Karpas-422 (cell line): Measurements from ENCODE around the gene MITF. TPM values are rescaled to one million over a fixed set of nuclear protein-coding genes. Genes with fewer than 3 reads are reported as not detected.

Source experiments
- DNase-seq: peaks from one replicate; pipeline ENCODE4 v3.0.0-alpha.2; 2015
- H2AFZ ChIP-seq: fragments of 200-600 bp; sonication (generic); 2 replicates; pipeline ENCODE4 v1.6.1; 2014; ENCODE audit warnings: antibody characterized with exemption, low read length, mixed read lengths
- H3K27ac ChIP-seq: fragments of 200-600 bp; sonication (generic); 2 replicates; pipeline ENCODE4 v1.5.1; 2014; ENCODE audit warnings: mild to moderate bottlenecking, low read length, moderate library complexity
- H3K27me3 ChIP-seq: fragments of 200-600 bp; sonication (generic); 2 replicates; pipeline ENCODE4 v1.6.1; 2014; ENCODE audit warnings: low read length, mixed read lengths
- H3K36me3 ChIP-seq: fragments of 200-600 bp; sonication (generic); 2 replicates; pipeline ENCODE4 v1.6.1; 2014; ENCODE audit warnings: low read length, mixed read lengths; ENCODE audit not compliant: insufficient read depth
- H3K4me1 ChIP-seq: fragments of 200-600 bp; sonication (generic); 2 replicates; pipeline ENCODE4 v1.6.1; 2014; ENCODE audit warnings: mild to moderate bottlenecking, low read length, mixed read lengths
- H3K4me2 ChIP-seq: fragments of 200-600 bp; sonication (generic); 2 replicates; pipeline ENCODE4 v1.6.1; 2014; ENCODE audit warnings: low read length, low read depth, mild to moderate bottlenecking; ENCODE audit not compliant: poor library complexity, severe bottlenecking
- H3K4me3 ChIP-seq: fragments of 200-600 bp; sonication (generic); 2 replicates; pipeline ENCODE4 v1.5.1; 2014; ENCODE audit warnings: mild to moderate bottlenecking, antibody characterized with exemption, low read length, mixed read lengths
- H3K79me2 ChIP-seq: fragments of 200-600 bp; sonication (generic); 2 replicates; pipeline ENCODE4 v1.6.1; 2014; ENCODE audit warnings: mild to moderate bottlenecking, low read length, mixed read lengths
- H3K9ac ChIP-seq: fragments of 200-600 bp; sonication (generic); 2 replicates; pipeline ENCODE4 v1.6.0; 2014; ENCODE audit warnings: low read length
- H3K9me2 ChIP-seq: fragments of 200-600 bp; sonication (generic), shearing (Covaris generic); replicated peaks from 2 replicates; pipeline ENCODE4 v1.6.0; 2014; ENCODE audit warnings: mild to moderate bottlenecking, low read length, moderate library complexity; ENCODE audit not compliant: insufficient read depth
- H3K9me3 ChIP-seq: fragments of 300-700, 200-600 bp; sonication (generic); 2 replicates; pipeline ENCODE4 v1.6.1; 2014; ENCODE audit warnings: low read length, mixed read lengths
- H4K20me1 ChIP-seq: fragments of 200-600 bp; sonication (generic); 2 replicates; pipeline ENCODE4 v1.6.1; 2014; ENCODE audit warnings: mild to moderate bottlenecking, antibody characterized with exemption, low read length, low read depth; ENCODE audit not compliant: insufficient read depth
- total RNA-seq: library from RNA; depleted of rRNA; stranded (reverse); fragments of >200 nt; shearing (Covaris generic); gene quantifications from 2 replicates; pipeline ENCODE4 v1.2.3, GENCODE V29; 2014; ENCODE audit warnings: low replicate concordance

Gene MITF
- total RNA-seq, 1 experiment from 2014 or later, result not detected

DNA sequence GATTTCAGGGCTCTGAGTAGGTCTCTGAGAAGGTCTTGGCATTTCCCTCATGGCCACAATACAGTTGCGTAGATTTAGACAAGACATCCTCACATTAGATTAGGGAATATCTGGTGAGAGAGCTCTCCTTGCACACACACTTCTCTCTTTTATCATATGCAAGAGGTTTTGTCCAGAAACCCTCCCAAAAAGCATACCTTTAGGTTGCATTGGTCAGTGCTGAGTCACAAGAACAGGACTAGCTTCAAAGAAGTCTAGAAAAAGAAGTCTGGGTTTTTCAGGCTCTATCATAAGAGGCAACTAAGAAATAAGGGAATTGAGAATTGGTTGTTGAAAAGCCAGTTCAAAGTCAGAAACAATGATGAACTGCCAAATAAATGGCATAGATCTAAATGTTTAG lies 40.1 kb upstream of the MITF start:
- no peak overlapping the region for H3K27ac ChIP-seq
- H3K9me3 ChIP-seq, result 0 out of 2 replicates have a peak, but pooled peaks cover 11% of the 10 kb centered on the region
- no peaks in the 10 kb centered on the region for H3K36me3 ChIP-seq
- H2AFZ ChIP-seq, result no peak overlapping the region
- no peaks in the 10 kb centered on the region for H3K4me1 ChIP-seq
- H3K9ac ChIP-seq, result no peak overlapping the region
- no peaks in the 10 kb centered on the region for H4K20me1 ChIP-seq
- DNase-seq, result no peak
- no peaks in the 10 kb centered on the region for H3K79me2 ChIP-seq
- no peaks in the 10 kb centered on the region for H3K27me3 ChIP-seq
- no peaks in the 10 kb centered on the region for H3K9me2 ChIP-seq
- no peak overlapping the region for H3K4me2 ChIP-seq
- no peak overlapping the region for H3K4me3 ChIP-seq

DNA sequence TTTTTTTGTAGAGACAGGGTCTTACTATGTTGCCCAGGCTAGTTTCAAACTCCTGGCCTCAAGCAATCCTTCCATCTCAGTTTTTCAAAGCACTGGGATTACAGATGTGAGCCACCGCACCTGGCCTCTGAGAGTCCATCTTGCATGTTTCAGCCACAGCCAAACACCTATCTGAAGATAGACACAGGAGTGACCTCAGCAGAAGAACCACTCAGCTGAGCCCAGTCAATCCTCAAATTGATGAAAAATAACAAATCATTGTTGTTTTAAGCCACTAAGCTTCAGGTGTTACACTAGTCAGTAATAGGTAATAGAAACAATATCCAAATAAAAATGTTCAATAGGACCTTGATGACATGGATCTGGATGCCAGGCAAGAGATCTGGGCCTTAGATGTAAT lies 38.3 kb upstream of the MITF start:
- Histone ChIP-seq H3K27me3 (no peaks in the 10 kb centered on the region), H2AFZ (no peak overlapping the region), H3K4me3 (no peak overlapping the region), H3K9ac (no peak overlapping the region), H3K27ac (no peak overlapping the region), H3K36me3 (no peaks in the 10 kb centered on the region), H3K4me1 (no peaks in the 10 kb centered on the region), H3K9me2 (no peaks in the 10 kb centered on the region), H3K4me2 (no peak overlapping the region), H4K20me1 (no peaks in the 10 kb centered on the region), H3K79me2 (no peaks in the 10 kb centered on the region), H3K9me3 (0 out of 2 replicates have a peak, but pooled peaks cover 11% of the 10 kb centered on the region)
- DNase-seq, result no peak

DNA sequence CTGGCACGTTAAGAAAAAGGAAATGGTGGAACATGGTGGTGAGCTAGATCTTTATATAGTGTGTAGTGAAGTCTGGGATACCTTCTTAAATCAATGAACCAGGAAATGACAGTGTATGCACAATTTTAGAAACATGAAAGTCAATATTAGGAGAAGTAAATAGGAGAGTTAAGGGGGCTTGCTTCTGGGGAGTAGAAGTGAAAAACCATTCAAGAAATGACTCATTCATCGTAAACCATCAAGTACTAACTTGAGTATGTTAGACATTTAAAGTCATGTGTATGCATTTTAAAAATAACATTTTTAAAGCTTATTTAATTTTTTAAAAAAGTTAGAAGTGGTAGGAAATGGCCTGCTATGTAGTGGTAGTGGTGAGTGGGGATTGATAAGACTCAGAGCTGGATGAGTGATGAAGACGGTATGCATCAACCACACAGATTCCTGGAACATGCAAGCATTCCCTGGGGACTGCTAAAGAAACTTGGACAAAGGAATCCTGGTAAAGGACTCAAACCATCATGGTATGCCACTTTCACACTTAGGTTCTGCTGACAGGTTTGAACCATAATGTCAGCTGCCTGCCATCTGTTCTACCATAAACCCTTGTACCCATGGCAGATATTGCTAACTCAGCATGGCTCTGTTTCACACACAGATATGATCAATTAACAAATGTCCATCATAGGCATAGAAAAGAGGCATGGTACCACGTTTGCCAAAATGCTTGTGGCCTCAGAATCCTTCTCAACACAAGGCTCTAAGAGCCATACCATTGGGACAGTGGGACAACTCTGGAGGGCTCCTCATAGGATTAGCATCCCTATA lies 28.9 kb upstream of the MITF start:
- no peak for DNase-seq
- no peak overlapping the region for H3K27ac ChIP-seq
- H3K9ac ChIP-seq, result no peak overlapping the region
- H3K4me1 ChIP-seq, result no peaks in the 10 kb centered on the region
- H3K9me3 ChIP-seq, result no peaks in the 10 kb centered on the region
- no peaks in the 10 kb centered on the region for H3K36me3 ChIP-seq
- no peaks in the 10 kb centered on the region for H4K20me1 ChIP-seq
- H3K4me3 ChIP-seq, result no peak overlapping the region
- no peaks in the 10 kb centered on the region for H3K27me3 ChIP-seq
- no peaks in the 10 kb centered on the region for H3K9me2 ChIP-seq
- no peaks in the 10 kb centered on the region for H3K79me2 ChIP-seq
- H2AFZ ChIP-seq, result no peak overlapping the region
- H3K4me2 ChIP-seq, result no peak overlapping the region

DNA sequence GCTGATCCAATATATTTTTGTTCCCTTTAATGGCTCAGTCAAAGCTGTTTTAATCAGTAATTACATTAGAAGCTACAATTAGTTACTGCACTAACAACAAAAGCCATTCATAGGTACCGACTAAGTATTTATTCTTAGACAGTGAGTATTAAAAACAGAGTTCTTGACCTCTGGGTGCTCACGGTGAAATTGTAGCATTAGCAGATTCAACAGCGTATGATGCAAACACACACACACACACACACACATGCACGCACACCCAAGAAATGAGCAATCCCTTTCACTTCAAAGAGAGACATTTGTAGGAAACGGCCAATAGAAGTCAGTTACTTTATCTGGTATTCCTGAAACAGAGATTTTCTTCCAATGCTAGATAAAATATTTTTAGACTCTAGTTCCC lies 27.0 kb upstream of the MITF start:
- H3K4me3 ChIP-seq, result no peak overlapping the region
- H3K9me2 ChIP-seq, result no peaks in the 10 kb centered on the region
- H3K27me3 ChIP-seq, result no peaks in the 10 kb centered on the region
- no peaks in the 10 kb centered on the region for H3K36me3 ChIP-seq
- H3K4me2 ChIP-seq, result no peak overlapping the region
- H2AFZ ChIP-seq, result no peak overlapping the region
- no peak for DNase-seq
- H3K4me1 ChIP-seq, result no peaks in the 10 kb centered on the region
- H4K20me1 ChIP-seq, result no peaks in the 10 kb centered on the region
- no peaks in the 10 kb centered on the region for H3K9me3 ChIP-seq
- H3K79me2 ChIP-seq, result no peaks in the 10 kb centered on the region
- no peak overlapping the region for H3K9ac ChIP-seq
- H3K27ac ChIP-seq, result no peak overlapping the region

DNA sequence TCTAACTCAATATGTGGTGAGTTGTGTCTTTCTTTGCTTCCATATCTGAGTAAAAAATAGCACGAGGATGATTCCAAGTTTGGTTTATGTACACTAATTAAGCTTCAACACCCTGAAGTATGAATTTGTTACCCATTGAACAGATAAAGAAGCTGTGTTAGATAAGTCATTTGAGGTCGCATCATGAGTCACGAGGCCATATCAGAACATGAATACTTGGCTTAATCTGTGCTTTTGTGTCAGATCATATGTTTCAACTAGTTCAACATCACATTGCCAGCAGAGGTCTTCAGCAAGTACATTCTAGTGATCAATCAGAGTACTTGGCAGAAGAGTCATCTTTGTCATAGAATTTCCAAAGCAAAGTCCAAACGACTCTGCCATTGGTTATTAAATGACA lies 26.3 kb upstream of the MITF start:
- no peak overlapping the region for H3K4me3 ChIP-seq
- no peaks in the 10 kb centered on the region for H3K9me3 ChIP-seq
- no peak overlapping the region for H3K27ac ChIP-seq
- no peak overlapping the region for H3K4me2 ChIP-seq
- H3K9me2 ChIP-seq, result no peaks in the 10 kb centered on the region
- no peaks in the 10 kb centered on the region for H4K20me1 ChIP-seq
- H3K27me3 ChIP-seq, result no peaks in the 10 kb centered on the region
- no peaks in the 10 kb centered on the region for H3K79me2 ChIP-seq
- H3K36me3 ChIP-seq, result no peaks in the 10 kb centered on the region
- DNase-seq, result no peak
- H2AFZ ChIP-seq, result no peak overlapping the region
- no peak overlapping the region for H3K9ac ChIP-seq
- H3K4me1 ChIP-seq, result no peaks in the 10 kb centered on the region

DNA sequence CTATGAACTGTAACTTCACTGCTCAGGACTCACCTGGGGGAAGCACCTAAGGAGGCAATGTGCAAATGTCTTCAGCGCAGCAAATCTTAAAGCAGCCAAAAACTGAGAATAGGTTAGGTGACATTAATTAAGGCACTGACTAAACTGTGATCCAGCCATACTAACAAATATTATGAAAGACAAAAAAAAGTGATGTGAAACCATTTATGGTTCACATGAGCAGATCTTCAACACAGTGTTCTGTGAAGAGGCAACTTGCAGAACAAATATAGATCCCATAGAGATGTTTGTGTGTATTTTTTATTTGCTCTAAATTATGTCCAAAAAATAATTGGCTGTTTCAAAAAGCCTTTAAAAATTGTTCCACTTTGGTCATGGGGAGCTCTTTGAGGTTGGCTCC lies 24.1 kb upstream of the MITF start:
- Histone ChIP-seq H3K4me2 (no peak overlapping the region), H3K9ac (no peak overlapping the region), H3K27ac (no peak overlapping the region)

DNA sequence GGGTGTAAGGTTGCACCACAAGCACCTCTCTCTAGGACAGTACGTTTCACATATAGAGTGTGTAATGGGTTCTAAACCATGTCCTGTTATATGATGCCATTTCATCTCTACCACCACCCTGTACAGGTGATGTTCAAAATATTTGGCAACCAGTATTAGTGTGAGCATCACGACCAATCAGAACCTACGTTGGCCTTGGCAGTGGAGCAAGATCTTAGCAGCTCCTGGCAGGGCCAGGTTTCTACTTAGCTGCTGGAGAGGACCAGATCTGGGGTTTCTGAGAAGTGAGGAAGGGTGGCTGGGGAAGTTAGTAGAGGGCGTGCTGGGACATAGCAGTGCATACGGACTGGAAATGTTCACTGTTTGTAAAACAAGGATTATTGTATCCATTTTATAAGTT lies 23.1 kb upstream of the MITF start:
- no peaks in the 10 kb centered on the region for H3K27me3 ChIP-seq
- H3K79me2 ChIP-seq, result no peaks in the 10 kb centered on the region
- H3K9me3 ChIP-seq, result no peaks in the 10 kb centered on the region
- no peak overlapping the region for H2AFZ ChIP-seq
- no peaks in the 10 kb centered on the region for H3K36me3 ChIP-seq
- no peaks in the 10 kb centered on the region for H3K4me1 ChIP-seq
- no peaks in the 10 kb centered on the region for H3K9me2 ChIP-seq
- H3K4me2 ChIP-seq, result no peak overlapping the region
- no peak overlapping the region for H3K9ac ChIP-seq
- H3K27ac ChIP-seq, result no peak overlapping the region
- no peak overlapping the region for H3K4me3 ChIP-seq
- no peak for DNase-seq
- no peaks in the 10 kb centered on the region for H4K20me1 ChIP-seq

More for the DNA sequence above, 24.1 kb upstream of the MITF start:
- no peaks in the 10 kb centered on the region for H3K36me3 ChIP-seq
- no peak for DNase-seq
- no peaks in the 10 kb centered on the region for H4K20me1 ChIP-seq
- H3K4me3 ChIP-seq, result no peak overlapping the region
- no peak overlapping the region for H2AFZ ChIP-seq
- no peaks in the 10 kb centered on the region for H3K27me3 ChIP-seq
- no peaks in the 10 kb centered on the region for H3K4me1 ChIP-seq
- H3K9me3 ChIP-seq, result no peaks in the 10 kb centered on the region
- H3K79me2 ChIP-seq, result no peaks in the 10 kb centered on the region
- no peaks in the 10 kb centered on the region for H3K9me2 ChIP-seq

DNA sequence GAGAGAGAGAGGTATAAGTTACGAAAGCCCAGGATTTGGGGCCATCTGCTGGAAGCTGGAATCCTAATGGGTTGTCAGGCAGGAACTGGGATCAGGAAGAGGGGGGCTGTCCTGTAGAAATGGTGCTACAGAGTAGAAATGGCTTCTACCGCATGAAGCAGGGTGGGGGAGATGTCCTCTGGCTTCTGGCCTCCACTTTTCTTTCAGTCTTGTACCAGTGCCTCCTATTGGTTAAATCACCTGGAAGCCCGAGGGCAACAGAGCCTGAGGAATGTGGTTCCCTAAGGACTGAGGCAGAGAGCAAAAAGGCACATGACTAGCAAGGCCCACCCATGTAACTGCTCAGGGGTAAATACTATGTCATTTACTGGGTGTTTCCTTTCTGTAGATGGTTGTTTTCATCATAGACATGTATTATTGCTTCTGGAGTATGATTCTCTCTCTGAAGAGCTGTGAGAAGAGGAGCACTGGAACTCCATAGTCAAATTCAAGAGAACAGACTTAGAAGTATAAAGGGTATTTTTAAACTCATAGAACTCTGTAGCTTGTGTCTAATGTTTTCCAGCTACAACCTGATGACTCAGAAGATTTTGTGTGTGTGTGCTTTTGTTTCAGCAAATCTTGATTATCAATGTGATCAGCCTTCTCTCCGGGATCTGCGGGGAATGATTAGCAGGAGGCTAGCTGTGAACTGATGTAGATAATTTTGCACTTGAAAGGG lies 20.2 kb upstream of the MITF start:
- Histone ChIP-seq H3K4me1 (no peaks in the 10 kb centered on the region), H2AFZ (no peak overlapping the region), H3K27me3 (no peaks in the 10 kb centered on the region), H4K20me1 (no peaks in the 10 kb centered on the region), H3K9me3 (no peaks in the 10 kb centered on the region), H3K27ac (no peak overlapping the region), H3K9ac (no peak overlapping the region), H3K79me2 (no peaks in the 10 kb centered on the region), H3K4me2 (no peak overlapping the region), H3K9me2 (no peaks in the 10 kb centered on the region), H3K36me3 (no peaks in the 10 kb centered on the region), H3K4me3 (no peak overlapping the region)
- DNase-seq, result no peak
